HepG2 (cell line): ENCODE measurements around the gene ECSIT. TPM values are rescaled to one million over a fixed set of nuclear protein-coding genes. Genes with fewer than 3 reads are reported as not detected.
A peak's percentile ranks its signal among the peaks of the same experiment; 100 is the strongest.

Experiments
- AGO2 ChIP-seq: fragments of 200-400 bp; formaldehyde crosslinking; optimal IDR thresholded peaks from 2 replicates; pipeline ENCODE3; 2017; ENCODE audit warnings: mild to moderate bottlenecking, low read depth, low read length, moderate library complexity
- DDIT3 ChIP-seq: sonication (generic); formaldehyde crosslinking; IDR thresholded peaks from 2 replicates; pipeline ENCODE4 v1.4.0; 2020; ENCODE audit warnings: mild to moderate bottlenecking, missing genetic modification reagents
- DR1 ChIP-seq: sonication (generic); formaldehyde crosslinking; IDR thresholded peaks from 2 replicates; pipeline ENCODE4 v1.8.0; 2021; ENCODE audit warnings: mild to moderate bottlenecking, missing genetic modification reagents, inconsistent platforms
- EP300 ChIP-seq, 3 experiments: sonication (generic) in 1 of 3; formaldehyde crosslinking in 1 of 3; IDR thresholded peaks; 2 replicates each; pipeline versions ENCODE4 v1.5.1 to v1.6.1; 2011 to 2020; ENCODE audit warnings: low read depth in 2 of 3, low read length in 2 of 3, borderline replicate concordance in 1 of 3, improper control_type of control experiment in 1 of 3, mild to moderate bottlenecking in 1 of 3, missing genetic modification reagents in 1 of 3, moderate library complexity in 1 of 3
- ETV5 ChIP-seq: IDR thresholded peaks from 2 replicates; pipeline ENCODE4 v1.6.1; 2018; ENCODE audit warnings: missing biosample characterization, missing genetic modification reagents, inconsistent platforms, borderline replicate concordance
- GTF2F1 ChIP-seq: fragments of 150-350 bp; IDR thresholded peaks from 2 replicates; pipeline ENCODE4 v1.6.1; 2014; ENCODE audit warnings: low read length
- IRF1 ChIP-seq: sonication (generic); formaldehyde crosslinking; IDR thresholded peaks from 2 replicates; pipeline ENCODE4 v1.4.0; 2020; ENCODE audit warnings: low read depth, mild to moderate bottlenecking, missing genetic modification reagents
- MAFG ChIP-seq: sonication (generic); formaldehyde crosslinking; IDR thresholded peaks from 2 replicates; pipeline ENCODE4 v1.5.1; 2020; ENCODE audit warnings: mild to moderate bottlenecking, missing genetic modification reagents
- ZFP82 ChIP-seq: sonication (generic); formaldehyde crosslinking; IDR thresholded peaks from 2 replicates; pipeline ENCODE4 v1.5.1; 2020; ENCODE audit warnings: mild to moderate bottlenecking, missing genetic modification reagents, borderline replicate concordance
- ZNF331 ChIP-seq: sonication (generic); formaldehyde crosslinking; IDR thresholded peaks from 2 replicates; pipeline ENCODE4 v1.4.0; 2020; ENCODE audit warnings: missing genetic modification reagents
- ZNF501 ChIP-seq: sonication (generic); formaldehyde crosslinking; IDR thresholded peaks from 2 replicates; pipeline ENCODE4 v1.5.1; 2020; ENCODE audit warnings: mild to moderate bottlenecking, moderate library complexity, missing genetic modification reagents
- ZNF546 ChIP-seq: sonication (generic); formaldehyde crosslinking; conservative IDR thresholded peaks from 2 replicates; pipeline ENCODE4 v1.8.1; 2023; ENCODE audit warnings: mild to moderate bottlenecking, missing genetic modification reagents
- ZNF607 ChIP-seq: sonication (generic); formaldehyde crosslinking; IDR thresholded peaks from 2 replicates; pipeline ENCODE4 v1.5.1; 2020; ENCODE audit warnings: missing genetic modification reagents, mild to moderate bottlenecking, borderline replicate concordance
- ZNF777 ChIP-seq: sonication (generic); formaldehyde crosslinking; IDR thresholded peaks from 2 replicates; pipeline ENCODE4 v1.4.0; 2020; ENCODE audit warnings: missing genetic modification reagents
- ZNF790 ChIP-seq: sonication (generic); formaldehyde crosslinking; IDR thresholded peaks from 2 replicates; pipeline ENCODE4 v1.8.0; 2022; ENCODE audit warnings: missing genetic modification reagents, mild to moderate bottlenecking, borderline replicate concordance
- polyA plus RNA-seq, 8 experiments: library from polyadenylated mRNA; depleted of rRNA in 3 of 8; stranded (reverse) in 7 of 8; unstranded in 1 of 8; fragments of >200 nt; fragmentation: Illumina TruSeq in 4 of 8; extraction: Trizol in 4 of 8; gene quantifications; 2 replicates each; pipeline versions ENCODE4 v1.2.1 to v1.2.3, GENCODE V29; 2011 to 2016; ENCODE audit warnings: low read depth in 4 of 8, missing spikeins in 1 of 8, mixed read lengths in 1 of 8; ENCODE audit not compliant: insufficient read depth in 1 of 8
- total RNA-seq, 5 experiments: library from RNA; depleted of rRNA; stranded (reverse); fragments of >200 nt; fragmentation: Illumina TruSeq; extraction: Trizol; gene quantifications; 2 replicates each; pipeline ENCODE4 v1.2.3, GENCODE V29; 2016; ENCODE audit warnings: low read depth in 1 of 5
- TF ChIP-seq, protein P1 (sequence below): sonication (generic); formaldehyde crosslinking; IDR thresholded peaks from 2 replicates; pipeline ENCODE4 v1.5.0; 2020; ENCODE audit warnings: missing genetic modification reagents
- TF ChIP-seq, protein P2 (sequence below): sonication (generic); formaldehyde crosslinking; IDR thresholded peaks from 2 replicates; pipeline ENCODE4 v1.4.0; 2020; ENCODE audit warnings: missing genetic modification reagents
- TF ChIP-seq, protein P3 (sequence below): sonication (generic); formaldehyde crosslinking; IDR thresholded peaks from 2 replicates; pipeline ENCODE4 v1.5.1; 2020; ENCODE audit warnings: missing genetic modification reagents, mild to moderate bottlenecking, borderline replicate concordance
- TF ChIP-seq, protein P4 (sequence below): sonication (generic); formaldehyde crosslinking; conservative IDR thresholded peaks from 2 replicates; pipeline ENCODE4 v1.4.0; 2020; ENCODE audit warnings: missing genetic modification reagents
- TF ChIP-seq, protein P5 (sequence below): IDR thresholded peaks from 2 replicates; pipeline ENCODE4 v1.6.1; 2016; ENCODE audit warnings: control low read depth

ECSIT gene
- total and polyA plus RNA-seq, 2 of the 13 experiments (the other 11 are each of a cell fraction or from before 2014, with no cell fraction given), result 36.4 to 62.3 TPM

- TF ChIP-seq, protein P1, sequence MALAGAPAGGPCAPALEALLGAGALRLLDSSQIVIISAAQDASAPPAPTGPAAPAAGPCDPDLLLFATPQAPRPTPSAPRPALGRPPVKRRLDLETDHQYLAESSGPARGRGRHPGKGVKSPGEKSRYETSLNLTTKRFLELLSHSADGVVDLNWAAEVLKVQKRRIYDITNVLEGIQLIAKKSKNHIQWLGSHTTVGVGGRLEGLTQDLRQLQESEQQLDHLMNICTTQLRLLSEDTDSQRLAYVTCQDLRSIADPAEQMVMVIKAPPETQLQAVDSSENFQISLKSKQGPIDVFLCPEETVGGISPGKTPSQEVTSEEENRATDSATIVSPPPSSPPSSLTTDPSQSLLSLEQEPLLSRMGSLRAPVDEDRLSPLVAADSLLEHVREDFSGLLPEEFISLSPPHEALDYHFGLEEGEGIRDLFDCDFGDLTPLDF (CRISPR knock-in tag), result no peak
- TF ChIP-seq, protein P2, sequence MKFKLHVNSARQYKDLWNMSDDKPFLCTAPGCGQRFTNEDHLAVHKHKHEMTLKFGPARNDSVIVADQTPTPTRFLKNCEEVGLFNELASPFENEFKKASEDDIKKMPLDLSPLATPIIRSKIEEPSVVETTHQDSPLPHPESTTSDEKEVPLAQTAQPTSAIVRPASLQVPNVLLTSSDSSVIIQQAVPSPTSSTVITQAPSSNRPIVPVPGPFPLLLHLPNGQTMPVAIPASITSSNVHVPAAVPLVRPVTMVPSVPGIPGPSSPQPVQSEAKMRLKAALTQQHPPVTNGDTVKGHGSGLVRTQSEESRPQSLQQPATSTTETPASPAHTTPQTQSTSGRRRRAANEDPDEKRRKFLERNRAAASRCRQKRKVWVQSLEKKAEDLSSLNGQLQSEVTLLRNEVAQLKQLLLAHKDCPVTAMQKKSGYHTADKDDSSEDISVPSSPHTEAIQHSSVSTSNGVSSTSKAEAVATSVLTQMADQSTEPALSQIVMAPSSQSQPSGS (CRISPR knock-in tag), result peak; percentile 31; the same call in 1 of the 2 replicates
- TF ChIP-seq IRF1 (CRISPR knock-in tag), result no peak
- TF ChIP-seq, protein P3, sequence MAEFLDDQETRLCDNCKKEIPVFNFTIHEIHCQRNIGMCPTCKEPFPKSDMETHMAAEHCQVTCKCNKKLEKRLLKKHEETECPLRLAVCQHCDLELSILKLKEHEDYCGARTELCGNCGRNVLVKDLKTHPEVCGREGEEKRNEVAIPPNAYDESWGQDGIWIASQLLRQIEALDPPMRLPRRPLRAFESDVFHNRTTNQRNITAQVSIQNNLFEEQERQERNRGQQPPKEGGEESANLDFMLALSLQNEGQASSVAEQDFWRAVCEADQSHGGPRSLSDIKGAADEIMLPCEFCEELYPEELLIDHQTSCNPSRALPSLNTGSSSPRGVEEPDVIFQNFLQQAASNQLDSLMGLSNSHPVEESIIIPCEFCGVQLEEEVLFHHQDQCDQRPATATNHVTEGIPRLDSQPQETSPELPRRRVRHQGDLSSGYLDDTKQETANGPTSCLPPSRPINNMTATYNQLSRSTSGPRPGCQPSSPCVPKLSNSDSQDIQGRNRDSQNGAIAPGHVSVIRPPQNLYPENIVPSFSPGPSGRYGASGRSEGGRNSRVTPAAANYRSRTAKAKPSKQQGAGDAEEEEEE (CRISPR knock-in tag), result no peak
- TF ChIP-seq ZNF546 (CRISPR knock-in tag), result no peak
- TF ChIP-seq DR1 (CRISPR knock-in tag), result peak; percentile 89
- TF ChIP-seq ZNF331 (CRISPR knock-in tag), result no peak
- TF ChIP-seq ZNF501 (CRISPR knock-in tag), result peak; percentile 82
- TF ChIP-seq ZFP82 (CRISPR knock-in tag), result no peak
- TF ChIP-seq, protein P4, sequence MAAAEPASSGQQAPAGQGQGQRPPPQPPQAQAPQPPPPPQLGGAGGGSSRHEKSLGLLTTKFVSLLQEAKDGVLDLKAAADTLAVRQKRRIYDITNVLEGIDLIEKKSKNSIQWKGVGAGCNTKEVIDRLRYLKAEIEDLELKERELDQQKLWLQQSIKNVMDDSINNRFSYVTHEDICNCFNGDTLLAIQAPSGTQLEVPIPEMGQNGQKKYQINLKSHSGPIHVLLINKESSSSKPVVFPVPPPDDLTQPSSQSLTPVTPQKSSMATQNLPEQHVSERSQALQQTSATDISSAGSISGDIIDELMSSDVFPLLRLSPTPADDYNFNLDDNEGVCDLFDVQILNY, result no peak
- no peak for TF ChIP-seq DDIT3
- TF ChIP-seq ETV5 (CRISPR knock-in tag), result peak; percentile 37; the same call in 1 of the 2 replicates
- TF ChIP-seq EP300 (IDR thresholded peaks at IDR 0.05; ENCODE audit: low read depth in 2 of 2, low read length in 2 of 2), result no peak
- TF ChIP-seq EP300 (CRISPR knock-in tag; IDR thresholded peaks at IDR 0.05; ENCODE audit: borderline replicate concordance), result no peak
- TF ChIP-seq, protein P5, sequence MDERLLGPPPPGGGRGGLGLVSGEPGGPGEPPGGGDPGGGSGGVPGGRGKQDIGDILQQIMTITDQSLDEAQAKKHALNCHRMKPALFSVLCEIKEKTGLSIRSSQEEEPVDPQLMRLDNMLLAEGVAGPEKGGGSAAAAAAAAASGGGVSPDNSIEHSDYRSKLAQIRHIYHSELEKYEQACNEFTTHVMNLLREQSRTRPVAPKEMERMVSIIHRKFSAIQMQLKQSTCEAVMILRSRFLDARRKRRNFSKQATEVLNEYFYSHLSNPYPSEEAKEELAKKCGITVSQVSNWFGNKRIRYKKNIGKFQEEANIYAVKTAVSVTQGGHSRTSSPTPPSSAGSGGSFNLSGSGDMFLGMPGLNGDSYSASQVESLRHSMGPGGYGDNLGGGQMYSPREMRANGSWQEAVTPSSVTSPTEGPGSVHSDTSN (CRISPR knock-in tag), result no peak
- no peak for TF ChIP-seq AGO2
- no peak for TF ChIP-seq GTF2F1
- no peak for TF ChIP-seq MAFG (CRISPR knock-in tag)
- 0 out of 2 replicates have a peak, but pooled peaks have one; percentile 6 for TF ChIP-seq ZNF777 (CRISPR knock-in tag)
- TF ChIP-seq ZNF790 (CRISPR knock-in tag), result no peak
- peak; percentile 78; the same call in 1 of the 2 replicates for TF ChIP-seq ZNF607 (CRISPR knock-in tag)
Measured at GRCh38 chr19:11558881-11559828, 30.2 kb upstream of the ECSIT start, which contains the start of gene ELOF1 (continued).
